Epithelial cell of proximal tubule (primary cell): ENCODE measurements around the gene RBM20. TPM values are rescaled to one million over a fixed set of nuclear protein-coding genes. Genes with fewer than 3 reads are reported as not detected.

Experiments
- DNase-seq: peaks from one replicate; pipeline ENCODE4 v3.0.0-alpha.2; 2011; ENCODE audit warnings: low read depth
- H3K4me3 ChIP-seq: 2 replicates; pipeline ENCODE4 v1.5.1; 2011; ENCODE audit warnings: low read depth, mild to moderate bottlenecking, low read length
- CTCF ChIP-seq: conservative IDR thresholded peaks from 2 replicates; pipeline ENCODE4 v1.5.1; 2012; ENCODE audit warnings: low read depth, mild to moderate bottlenecking, low read length
- total RNA-seq: library from RNA; depleted of rRNA; stranded (reverse); fragments of >200 nt; gene quantifications from 2 replicates; pipeline ENCODE4 v1.2.3, GENCODE V29; 2015

The RBM20 gene
- total RNA-seq, 1 donor from 2014 or later: 0.46 TPM

DNA sequence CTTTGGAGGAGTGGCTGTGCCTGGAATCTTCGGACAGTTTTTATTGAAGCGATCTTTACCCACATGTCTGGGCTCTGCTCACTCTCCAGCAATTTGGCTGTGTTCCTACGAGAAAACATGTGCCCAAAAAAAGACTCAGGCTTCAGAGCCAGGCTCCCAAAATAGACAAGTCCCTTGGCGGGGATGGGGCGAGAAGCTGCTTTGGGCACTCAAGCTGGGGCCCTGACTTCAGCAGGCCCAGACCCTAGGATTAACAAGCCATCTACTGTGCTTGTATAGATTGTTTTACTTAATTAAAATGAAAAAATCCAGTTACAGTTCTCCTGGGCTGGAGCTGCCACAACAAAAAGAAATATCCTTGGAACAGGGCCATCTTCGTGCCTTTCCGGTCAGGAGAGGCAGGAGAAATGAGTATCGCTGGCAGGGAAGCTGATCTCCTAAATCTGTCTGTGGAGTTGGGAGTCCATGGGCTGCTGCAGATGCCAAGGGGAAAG is 176.2 kb downstream of the RBM20 start:
- no peak overlapping the region for H3K4me3 ChIP-seq
- no peak for TF ChIP-seq CTCF
- no peak for DNase-seq

DNA sequence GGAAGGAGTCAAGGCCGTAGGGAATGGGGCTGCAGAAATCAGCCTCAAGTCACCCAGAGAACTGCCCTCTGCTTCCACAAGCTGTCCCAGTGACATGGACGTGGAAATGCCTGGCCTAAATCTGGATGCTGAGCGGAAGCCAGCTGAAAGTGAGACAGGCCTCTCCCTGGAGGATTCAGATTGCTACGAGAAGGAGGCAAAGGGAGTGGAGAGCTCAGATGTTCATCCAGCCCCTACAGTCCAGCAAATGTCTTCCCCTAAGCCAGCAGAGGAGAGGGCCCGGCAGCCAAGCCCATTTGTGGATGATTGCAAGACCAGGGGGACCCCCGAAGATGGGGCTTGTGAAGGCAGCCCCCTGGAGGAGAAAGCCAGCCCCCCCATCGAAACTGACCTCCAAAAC is 177.4 kb downstream of the RBM20 start:
- DNase-seq: no peak
- TF ChIP-seq CTCF: no peak

DNA sequence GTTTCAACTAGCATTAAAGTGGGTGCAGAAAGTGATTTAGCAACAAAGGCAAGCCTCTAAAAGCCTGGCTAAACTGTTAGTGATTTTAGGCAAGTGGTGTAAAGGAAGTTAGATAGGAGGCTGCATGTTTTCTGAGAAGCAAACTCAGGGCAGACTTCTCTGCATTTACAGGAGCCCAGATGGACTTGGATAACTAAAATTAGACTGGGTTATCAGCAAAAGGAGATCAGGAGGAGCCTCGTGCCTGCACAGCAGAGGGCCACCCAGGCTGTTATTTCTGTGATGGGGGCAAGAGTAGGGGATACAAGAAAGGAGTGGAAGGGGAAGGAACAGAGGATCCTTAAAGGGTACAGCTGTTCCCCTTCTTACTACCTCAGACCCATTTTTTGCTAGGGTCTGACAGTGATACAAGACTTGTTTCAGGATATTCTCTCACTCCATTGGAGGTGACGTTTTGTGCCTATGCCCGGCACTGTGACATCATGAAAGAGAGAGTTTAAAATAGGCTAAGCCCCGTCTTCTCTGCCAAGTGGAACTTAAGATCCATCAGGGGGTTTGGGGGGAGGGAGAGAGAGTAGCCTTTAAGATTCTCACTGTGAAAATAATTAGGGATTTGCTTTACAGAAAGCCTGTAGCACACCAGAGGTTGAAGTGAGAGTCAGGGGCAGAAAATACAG is 178.0 kb downstream of the RBM20 start:
- H3K4me3 ChIP-seq: no peak overlapping the region
- no peak for DNase-seq
- no peak for TF ChIP-seq CTCF

More for the DNA sequence above, 177.4 kb downstream of the RBM20 start:
- H3K4me3 ChIP-seq: no peak overlapping the region

- no peak for TF ChIP-seq CTCF
- DNase-seq: no peak
Observed at GRCh38 chr10:110822712-110823311, 178.7 kb downstream of the RBM20 start.

DNA sequence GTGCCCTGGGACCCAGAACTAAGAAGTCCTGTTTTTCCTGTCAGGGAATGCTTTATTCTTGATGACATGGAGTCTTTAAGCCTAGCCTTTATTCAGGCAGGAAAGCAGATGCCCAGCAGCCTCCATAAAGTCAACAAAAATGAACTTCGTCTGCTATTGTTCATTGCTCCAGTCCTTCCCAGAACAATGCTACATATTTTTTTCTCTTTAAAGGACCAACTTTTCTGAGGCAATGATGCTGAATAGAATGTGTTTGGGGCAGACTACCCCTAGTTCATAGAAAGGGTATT is 180.0 kb downstream of the RBM20 start:
- no peak overlapping the region for H3K4me3 ChIP-seq
- DNase-seq: no peak
- TF ChIP-seq CTCF: no peak

More at GRCh38 chr10:110822712-110823311, 178.7 kb downstream of the RBM20 start:
- H3K4me3 ChIP-seq: no peak overlapping the region

GRCh38 chr10:110824660-110825059 is 180.5 kb downstream of the RBM20 start:
- DNase-seq: no peak
- no peak overlapping the region for H3K4me3 ChIP-seq
- no peak for TF ChIP-seq CTCF

- TF ChIP-seq CTCF: no peak
- no peak for DNase-seq
- H3K4me3 ChIP-seq: no peak overlapping the region
Observed at GRCh38 chr10:110825508-110825907, 181.4 kb downstream of the RBM20 start.
